ENCODE data around the gene DCAF7.

DNA sequence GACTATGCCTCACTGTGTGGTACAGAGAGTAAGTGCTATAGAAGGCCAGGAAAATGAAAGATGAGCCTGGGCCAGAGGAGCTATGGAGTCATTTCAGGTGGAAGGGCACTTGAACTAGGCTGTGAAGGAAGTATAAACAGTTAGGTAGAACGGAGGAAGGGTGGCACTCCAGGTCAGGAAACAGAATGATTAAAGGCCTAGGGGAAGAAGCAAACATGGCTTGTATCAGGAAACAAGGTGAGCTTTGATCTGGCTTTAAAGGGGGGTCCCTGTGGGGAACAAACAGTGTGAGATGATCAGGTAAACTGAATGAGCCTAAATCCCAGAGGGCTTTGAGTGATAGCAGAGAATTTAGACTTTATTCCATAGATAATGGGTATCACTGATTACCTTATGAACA lies 88.8 kb downstream of the DCAF7 start:
- TF ChIP-seq EP300 (IDR thresholded peaks at IDR 0.05) = no peak
- TF ChIP-seq, protein P1, sequence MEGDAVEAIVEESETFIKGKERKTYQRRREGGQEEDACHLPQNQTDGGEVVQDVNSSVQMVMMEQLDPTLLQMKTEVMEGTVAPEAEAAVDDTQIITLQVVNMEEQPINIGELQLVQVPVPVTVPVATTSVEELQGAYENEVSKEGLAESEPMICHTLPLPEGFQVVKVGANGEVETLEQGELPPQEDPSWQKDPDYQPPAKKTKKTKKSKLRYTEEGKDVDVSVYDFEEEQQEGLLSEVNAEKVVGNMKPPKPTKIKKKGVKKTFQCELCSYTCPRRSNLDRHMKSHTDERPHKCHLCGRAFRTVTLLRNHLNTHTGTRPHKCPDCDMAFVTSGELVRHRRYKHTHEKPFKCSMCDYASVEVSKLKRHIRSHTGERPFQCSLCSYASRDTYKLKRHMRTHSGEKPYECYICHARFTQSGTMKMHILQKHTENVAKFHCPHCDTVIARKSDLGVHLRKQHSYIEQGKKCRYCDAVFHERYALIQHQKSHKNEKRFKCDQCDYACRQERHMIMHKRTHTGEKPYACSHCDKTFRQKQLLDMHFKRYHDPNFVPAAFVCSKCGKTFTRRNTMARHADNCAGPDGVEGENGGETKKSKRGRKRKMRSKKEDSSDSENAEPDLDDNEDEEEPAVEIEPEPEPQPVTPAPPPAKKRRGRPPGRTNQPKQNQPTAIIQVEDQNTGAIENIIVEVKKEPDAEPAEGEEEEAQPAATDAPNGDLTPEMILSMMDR (IDR thresholded peaks at IDR 0.05) = no peak
